ENCODE data around the gene TMEM9B.

GRCh38 chr11:8989453-8989852 is 25.2 kb upstream of the TMEM9B start:
- TF ChIP-seq CTCF (conservative IDR thresholded peaks at IDR 0.05; ENCODE audit: low read depth in 2 of 2) (no peak), POLR2AphosphoS5 (IDR thresholded peaks at IDR 0.05; ENCODE audit: low read depth) (no peak), STAT1 (IDR thresholded peaks at IDR 0.05; ENCODE audit: unreplicated experiment) (no peak), CREB1 (CRISPR knock-in tag; IDR thresholded peaks at IDR 0.05; ENCODE audit: low read depth) (no peak), REST (IDR thresholded peaks at IDR 0.05; ENCODE audit: unreplicated experiment) (no peak), EZH2 (IDR thresholded peaks at IDR 0.05; ENCODE audit: low read depth, unreplicated experiment) (no peak), ZNF331 (CRISPR knock-in tag; IDR thresholded peaks at IDR 0.05; ENCODE audit: low read depth) (no peak)

Measured in GM23338 (cell line).